HFFc6 (cell line): ENCODE results near the gene STX8. TPM values are rescaled to one million over a fixed set of nuclear protein-coding genes. Genes with fewer than 3 reads are reported as not detected.

ENCODE experiments used
- DNase-seq: peaks from one replicate; pipeline ENCODE4 v3.0.0-alpha.2; 2018
- H3K27ac Mint-ChIP-seq: 2 replicates; pipeline ENCODE4 v1.8.0; 2020; ENCODE audit warnings: mild to moderate bottlenecking, mixed read lengths
- H3K27me3 Mint-ChIP-seq: 2 replicates; pipeline ENCODE4 v1.8.0; 2021; ENCODE audit warnings: mild to moderate bottlenecking, moderate library complexity, mixed read lengths; ENCODE audit not compliant: insufficient read depth
- H3K36me3 Mint-ChIP-seq: 2 replicates; pipeline ENCODE4 v1.8.0; 2021; ENCODE audit warnings: low read depth, mixed read lengths
- H3K4me1 Mint-ChIP-seq: 2 replicates; pipeline ENCODE4 v1.8.0; 2020; ENCODE audit warnings: low read depth, mixed read lengths
- H3K4me3 Mint-ChIP-seq: 2 replicates; pipeline ENCODE4 v1.8.0; 2020; ENCODE audit warnings: mild to moderate bottlenecking, moderate library complexity, mixed read lengths
- H3K9me3 Mint-ChIP-seq: 2 replicates; pipeline ENCODE4 v1.8.0; 2020; ENCODE audit warnings: mild to moderate bottlenecking, mixed read lengths
- CTCF ChIP-seq: fragments of 200-600 bp; sonication (generic); IDR thresholded peaks from 2 replicates; pipeline ENCODE4 v1.5.0; 2021; ENCODE audit warnings: antibody characterized with exemption, mild to moderate bottlenecking
- total RNA-seq, 6 experiments: library from RNA; stranded (reverse); fragmentation: NEBNext Ultra II Directional; extraction: Animal tissue kit (Norgen Biotek cat#: 25700); gene quantifications; 2 replicates in 1 of 6; 3 replicates in 5 of 6; pipeline ENCODE4 v1.2.3, GENCODE V29; 2021

The STX8 gene
- total RNA-seq, 6 experiments from 2014 or later = 48.9 to 73.8 (median 60.9) TPM

GRCh38 chr17:9204637-9205329, 370.8 kb downstream of the STX8 start:
- Mint-ChIP-seq H3K27ac (no peak overlapping the region), H3K36me3 (no peaks in the 10 kb centered on the region), H3K4me3 (no peak overlapping the region), H3K4me1 (peaks cover 8% of the 10 kb centered on the region), H3K27me3 (peaks cover 9% of the 10 kb centered on the region), H3K9me3 (peaks cover 19% of the 10 kb centered on the region; the same call in 1 of the 2 replicates)
- TF ChIP-seq CTCF = no peak
- no peak for DNase-seq

GRCh38 chr17:9203771-9204425, 371.7 kb downstream of the STX8 start:
- H3K27ac Mint-ChIP-seq = no peak overlapping the region
- no peaks in the 10 kb centered on the region for H3K36me3 Mint-ChIP-seq
- peaks cover 7% of the 10 kb centered on the region for H3K27me3 Mint-ChIP-seq
- H3K9me3 Mint-ChIP-seq = peaks cover 28% of the 10 kb centered on the region
- no peak for DNase-seq
- no peak overlapping the region for H3K4me3 Mint-ChIP-seq
- no peak for TF ChIP-seq CTCF
- peaks cover 8% of the 10 kb centered on the region for H3K4me1 Mint-ChIP-seq

GRCh38 chr17:9202532-9202931, 373.1 kb downstream of the STX8 start:
- H3K27ac Mint-ChIP-seq = no peak overlapping the region
- H3K4me3 Mint-ChIP-seq = no peak overlapping the region
- H3K9me3 Mint-ChIP-seq = peaks cover 39% of the 10 kb centered on the region
- DNase-seq = no peak
- H3K4me1 Mint-ChIP-seq = peaks cover 8% of the 10 kb centered on the region
- peaks cover 4% of the 10 kb centered on the region for H3K27me3 Mint-ChIP-seq
- TF ChIP-seq CTCF = no peak
- no peaks in the 10 kb centered on the region for H3K36me3 Mint-ChIP-seq

- DNase-seq = no peak
- Mint-ChIP-seq H3K9me3 (peaks cover 46% of the 10 kb centered on the region), H3K4me1 (no peaks in the 10 kb centered on the region), H3K4me3 (no peak overlapping the region), H3K27ac (no peak overlapping the region), H3K36me3 (no peaks in the 10 kb centered on the region), H3K27me3 (no peaks in the 10 kb centered on the region; the same call in 1 of the 2 replicates)
- TF ChIP-seq CTCF = no peak
These were observed 374.8 kb downstream of the STX8 start for GRCh38 chr17:9200699-9201359.

Other genes with a start within 250 kb of the STX8 start
- not detected for gene CFAP52, start 822 bp upstream of the STX8 start, total RNA-seq
- under 1 TPM in 1 of 6 experiments, not detected in 5; 0.09 TPM for gene USP43, start 69.7 kb upstream of the STX8 start, total RNA-seq
- gene DHRS7C, start 215.8 kb upstream of the STX8 start, total RNA-seq = not detected
- gene GSG1L2, start 246.3 kb upstream of the STX8 start, total RNA-seq = not detected